ENCODE data around the gene CDK14.
"Not testable (repeated sequence)": the region's sequence is repeated elsewhere in the genome, so short reads cannot be mapped to it uniquely, and the experiment has no call there.

CDK14 gene

GRCh38 chr7:91135703-91136430, 539.7 kb downstream of the CDK14 start:
- in situ Hi-C loops (cut with HindIII; ENCODE audit: low sequenced_read_pairs) = no loop called here

DNA sequence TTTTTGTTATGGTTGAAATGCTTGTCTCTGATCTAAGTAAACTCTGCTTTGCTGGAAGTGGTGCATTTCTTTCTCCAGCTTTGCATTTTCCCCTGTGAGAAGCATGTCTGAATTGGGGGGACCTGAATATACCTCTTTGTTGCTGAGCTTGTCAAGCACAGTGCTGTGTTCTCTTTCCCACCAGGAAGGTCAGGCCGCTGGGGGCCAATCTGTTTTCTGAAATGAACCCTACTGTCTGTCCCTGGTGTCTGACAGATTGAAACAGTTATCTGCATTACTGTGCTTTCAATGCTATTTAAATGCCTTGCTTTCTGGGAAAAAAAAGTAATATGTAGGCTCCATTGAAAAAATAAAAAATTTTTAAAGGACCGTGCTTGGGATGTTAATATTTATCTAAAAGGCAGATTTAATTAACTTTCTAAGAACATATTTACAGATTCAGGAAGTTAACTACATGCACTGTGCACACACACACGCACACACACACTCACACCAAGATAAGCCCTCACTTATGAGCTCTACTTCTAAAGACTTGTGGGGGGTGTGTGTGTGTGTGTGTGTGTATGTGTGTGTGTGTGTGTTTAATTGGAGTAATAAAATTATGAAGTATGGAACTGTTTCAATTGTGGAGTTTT, 541.1 kb downstream of the CDK14 start:
- in situ Hi-C loops (cut with HindIII; ENCODE audit: low sequenced_read_pairs) = no loop called here

GRCh38 chr7:91137788-91138368, 541.8 kb downstream of the CDK14 start:
- in situ Hi-C loops (cut with HindIII; ENCODE audit: low sequenced_read_pairs) = no loop called here

- in situ Hi-C loops (cut with HindIII; ENCODE audit: low sequenced_read_pairs) = no loop called here
Measured at GRCh38 chr7:91140286-91140685, 544.2 kb downstream of the CDK14 start.

GRCh38 chr7:91140982-91141381, 544.9 kb downstream of the CDK14 start:
- in situ Hi-C loops (cut with HindIII; ENCODE audit: low sequenced_read_pairs) = no loop called here

GRCh38 chr7:91142743-91143142, 546.6 kb downstream of the CDK14 start:
- in situ Hi-C loops (cut with HindIII; ENCODE audit: low sequenced_read_pairs) = no loop called here

DNA sequence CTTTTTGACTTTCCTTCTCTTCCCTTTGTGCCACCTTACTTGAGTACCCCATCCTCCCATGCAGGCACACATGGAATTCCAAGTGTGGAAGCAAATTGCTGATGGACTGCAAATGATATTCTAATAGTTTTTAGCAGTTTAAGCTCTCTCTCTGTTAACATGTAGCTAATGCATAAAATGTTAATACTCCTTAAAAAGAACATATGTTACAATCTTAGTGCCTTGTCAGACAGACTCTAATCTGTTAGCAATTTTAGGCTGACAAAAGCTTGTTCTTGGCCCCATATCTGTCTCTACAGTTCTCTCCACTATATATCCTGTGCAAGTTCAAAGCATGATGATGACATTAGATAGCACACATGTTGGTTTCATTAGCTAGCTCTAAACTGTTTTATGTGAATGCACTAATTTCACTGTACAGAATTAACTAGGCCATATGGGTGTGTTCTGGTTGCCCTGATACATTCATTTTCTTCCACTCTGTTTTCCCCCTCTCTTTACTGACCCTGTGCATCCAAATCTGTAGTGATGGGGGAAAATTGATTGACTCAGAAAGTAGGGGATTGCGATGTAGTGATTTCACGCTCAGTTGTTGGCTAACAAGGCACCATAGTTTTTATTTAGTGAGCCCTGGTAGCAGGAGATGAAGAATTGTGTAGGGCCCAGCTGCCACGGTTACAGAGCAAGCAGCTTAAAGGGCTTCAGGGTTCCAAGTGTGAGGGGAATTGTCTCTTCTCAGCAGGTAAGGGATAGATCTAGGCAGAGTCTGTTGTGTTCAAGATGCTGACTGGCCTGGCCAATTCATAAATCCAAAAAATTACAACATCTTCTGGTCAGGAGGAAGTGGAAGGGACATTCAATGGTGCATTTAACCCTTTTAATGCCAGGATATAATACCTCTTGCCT, 553.5 kb downstream of the CDK14 start:
- in situ Hi-C loops (cut with HindIII; ENCODE audit: low sequenced_read_pairs) = no loop called here

- in situ Hi-C loops (cut with HindIII; ENCODE audit: low sequenced_read_pairs) = no loop called here
Measured at GRCh38 chr7:91151916-91152315, 555.8 kb downstream of the CDK14 start.

- in situ Hi-C loops (cut with HindIII; ENCODE audit: low sequenced_read_pairs) = no loop called here
Measured at GRCh38 chr7:91156316-91157185, 560.4 kb downstream of the CDK14 start.

DNA sequence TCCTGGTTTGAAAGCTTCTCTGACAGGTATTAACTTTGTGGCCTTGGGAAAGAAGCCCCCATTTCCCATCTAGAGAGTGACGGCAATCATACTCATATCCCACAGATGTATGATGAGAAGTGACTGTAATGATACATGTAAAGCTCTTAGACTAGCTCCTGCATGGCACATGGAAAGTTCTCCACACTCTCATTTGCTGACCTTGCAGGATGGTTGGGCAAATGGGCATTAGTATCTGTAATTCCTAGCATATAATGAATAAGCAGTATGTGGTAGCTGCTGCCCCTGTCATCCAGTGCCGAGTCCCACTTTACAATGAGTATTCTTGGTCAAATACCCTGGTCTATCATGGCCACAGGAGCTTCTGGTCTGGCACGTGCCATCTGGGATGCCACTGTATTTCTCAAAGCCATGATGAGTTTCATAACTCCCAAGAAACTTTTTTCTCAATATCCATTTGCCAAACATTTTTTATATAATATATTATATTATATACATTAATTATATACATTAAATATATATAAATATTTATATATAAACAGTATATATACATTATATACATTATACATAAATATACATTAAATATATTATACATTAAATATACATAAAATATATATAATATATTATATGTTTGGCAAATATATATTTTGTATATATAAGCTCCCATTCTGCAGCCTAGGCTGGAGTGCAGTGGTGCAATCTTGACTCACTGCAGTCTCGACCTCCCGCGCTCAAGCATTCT, 561.6 kb downstream of the CDK14 start:
- in situ Hi-C loops (cut with HindIII; ENCODE audit: low sequenced_read_pairs) = no loop called here

GRCh38 chr7:91162436-91162835, 566.3 kb downstream of the CDK14 start:
- in situ Hi-C loops (cut with HindIII; ENCODE audit: low sequenced_read_pairs) = no loop called here

GRCh38 chr7:91164506-91164905, 568.4 kb downstream of the CDK14 start:
- in situ Hi-C loops (cut with HindIII; ENCODE audit: low sequenced_read_pairs) = no loop called here

GRCh38 chr7:91165006-91165845, 569.1 kb downstream of the CDK14 start:
- in situ Hi-C loops (cut with HindIII; ENCODE audit: low sequenced_read_pairs) = no loop called here

GRCh38 chr7:91165846-91166230, 569.7 kb downstream of the CDK14 start:
- in situ Hi-C loops (cut with HindIII; ENCODE audit: low sequenced_read_pairs) = no loop called here

GRCh38 chr7:91168871-91169829, 573.0 kb downstream of the CDK14 start:
- in situ Hi-C loops (cut with HindIII; ENCODE audit: low sequenced_read_pairs) = no loop called here

DNA sequence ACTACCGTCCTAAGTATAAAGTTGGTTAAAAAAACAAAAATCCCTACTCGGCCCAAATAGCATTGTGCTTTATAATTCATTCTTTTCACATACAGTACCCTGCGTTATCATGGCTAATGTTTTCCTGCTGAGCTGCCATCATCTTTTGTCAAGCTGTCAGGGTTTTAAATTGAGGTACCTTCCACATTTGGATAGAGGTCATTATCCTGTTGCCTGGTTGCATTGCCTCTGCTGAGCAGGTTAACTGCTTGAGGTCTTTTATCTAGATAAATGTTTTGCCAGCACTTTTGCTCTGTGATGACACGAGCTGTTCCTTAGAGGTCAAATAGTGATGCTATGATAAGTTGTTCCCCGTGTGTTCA, 573.7 kb downstream of the CDK14 start:
- in situ Hi-C loops (cut with HindIII; ENCODE audit: low sequenced_read_pairs) = no loop called here

GRCh38 chr7:91173265-91173664, 577.1 kb downstream of the CDK14 start:
- in situ Hi-C loops (cut with HindIII; ENCODE audit: low sequenced_read_pairs) = not testable (repeated sequence)

- in situ Hi-C loops (cut with HindIII; ENCODE audit: low sequenced_read_pairs) = no loop called here
Measured at GRCh38 chr7:91180746-91181145, 584.6 kb downstream of the CDK14 start.

Measured in DLD1 (cell line).